Thyroid gland (tissue), 4 donors: ENCODE results near the gene NR2C2.

Source experiments
- CTCF ChIP-seq, 6 experiments: fragments of 200-600 bp in 3 of 6; fragments of 450-650 bp in 3 of 6; sonication (generic) in 3 of 6; IDR thresholded peaks; one replicate each; pipeline ENCODE4 v1.5.1; 2016 to 2019; ENCODE audit warnings: antibody characterized with exemption in 6 of 6, mild to moderate bottlenecking in 2 of 6, inconsistent platforms in 1 of 6, moderate library complexity in 1 of 6
- POLR2A ChIP-seq, 2 donors: fragments of 450-650 bp; IDR thresholded peaks; one replicate each; pipeline ENCODE4 v1.6.1; 2017; ENCODE audit warnings: antibody characterized with exemption in 2 of 2, mild to moderate bottlenecking in 2 of 2, moderate library complexity in 1 of 2

GRCh38 chr3:15086263-15086662 is 138.9 kb downstream of the NR2C2 start:
- TF ChIP-seq CTCF (IDR thresholded peaks at IDR 0.05) (no peak), POLR2A (IDR thresholded peaks at IDR 0.05) (no peak)
